ENCODE measurements around the gene FKBP14.

FKBP14 gene

GRCh38 chr7:30026229-30027064 is at the start of gene FKBP14:
Gene FKBP14 (minus strand): TSS chr7:30026702. CDS start chr7:30026508, 194 bp downstream.
- peak; percentile 84 for DNase-seq

- DNase-seq = no peak
Observed at GRCh38 chr7:30074422-30075030, 48.0 kb upstream of the FKBP14 start.

GRCh38 chr7:30072735-30073134 is 46.2 kb upstream of the FKBP14 start:
- no peak for DNase-seq

- no peak for DNase-seq
Observed at GRCh38 chr7:30070052-30070451, 43.5 kb upstream of the FKBP14 start.

- no peak for DNase-seq
Observed at GRCh38 chr7:30069096-30069867, 42.8 kb upstream of the FKBP14 start.

- no peak for DNase-seq
Observed at GRCh38 chr7:30068117-30068516, 41.6 kb upstream of the FKBP14 start.

- no peak for DNase-seq
Observed at GRCh38 chr7:30066687-30067086, 40.2 kb upstream of the FKBP14 start.

GRCh38 chr7:30065746-30066145 is 39.2 kb upstream of the FKBP14 start:
- no peak for DNase-seq

GRCh38 chr7:30062587-30062986 is 36.1 kb upstream of the FKBP14 start:
- no peak for DNase-seq

- peak; percentile 22 for DNase-seq
Observed at GRCh38 chr7:30061786-30062185, 35.3 kb upstream of the FKBP14 start.

GRCh38 chr7:30057741-30058140 is 31.2 kb upstream of the FKBP14 start:
- DNase-seq = no peak

- DNase-seq = no peak
Observed at GRCh38 chr7:30053068-30053467, 26.6 kb upstream of the FKBP14 start.

- DNase-seq = no peak
Observed at GRCh38 chr7:30049173-30049572, 22.7 kb upstream of the FKBP14 start.

GRCh38 chr7:30048582-30048981 is 22.1 kb upstream of the FKBP14 start:
- no peak for DNase-seq

GRCh38 chr7:30047124-30047523 is 20.6 kb upstream of the FKBP14 start:
- no peak for DNase-seq

GRCh38 chr7:30046127-30046770 is 19.7 kb upstream of the FKBP14 start:
- no peak for DNase-seq

GRCh38 chr7:30041526-30042269 is 15.2 kb upstream of the FKBP14 start:
- no peak for DNase-seq

- no peak for DNase-seq
Observed at GRCh38 chr7:30040938-30041337, 14.4 kb upstream of the FKBP14 start.

- DNase-seq = no peak
Observed at GRCh38 chr7:30038196-30038980, 11.9 kb upstream of the FKBP14 start.

GRCh38 chr7:30036220-30036619 is 9.7 kb upstream of the FKBP14 start:
- no peak for DNase-seq

- no peak for DNase-seq
Observed at GRCh38 chr7:30034501-30034900, 8.0 kb upstream of the FKBP14 start.
